Keratinocyte (primary cell): ENCODE measurements around the gene PARD3B. TPM values are rescaled to one million over a fixed set of nuclear protein-coding genes. Genes with fewer than 3 reads are reported as not detected.

ENCODE experiments used
- DNase-seq: peaks from one replicate; pipeline ENCODE4 v3.0.0-alpha.2; 2011; ENCODE audit warnings: low read depth, missing footprints, low spot score
- FAIRE-seq: peaks from 2 replicates; lab custom pipeline; 2011; peaks lifted over from hg19 to GRCh38; lab: Jason Lieb, UNC
- H2AFZ ChIP-seq: 2 replicates; pipeline ENCODE4 v1.6.0; 2012; ENCODE audit warnings: low read length, control low read depth, inconsistent platforms; ENCODE audit not compliant: control insufficient read depth
- H3K27ac ChIP-seq: 2 replicates; pipeline ENCODE4 v1.5.1; 2011; ENCODE audit warnings: low read length; ENCODE audit not compliant: control insufficient read depth, insufficient read depth
- H3K27me3 ChIP-seq: 3 replicates; pipeline ENCODE4 v1.6.0; 2011; ENCODE audit warnings: low read length; ENCODE audit not compliant: control insufficient read depth, insufficient read depth; ENCODE audit errors: extremely low read depth
- H3K36me3 ChIP-seq, 2 experiments: 2 replicates in 1 of 2; 3 replicates in 1 of 2; pipeline ENCODE4 v1.5.1; 2011; ENCODE audit warnings: low read length in 2 of 2, mild to moderate bottlenecking in 1 of 2; ENCODE audit not compliant: control insufficient read depth in 2 of 2, insufficient read depth in 2 of 2; ENCODE audit errors: extremely low read depth in 1 of 2
- H3K4me1 ChIP-seq: 3 replicates; pipeline ENCODE4 v1.5.1; 2011; ENCODE audit warnings: low read length; ENCODE audit not compliant: control insufficient read depth, insufficient read depth; ENCODE audit errors: extremely low read depth
- H3K4me2 ChIP-seq: 3 replicates; pipeline ENCODE4 v1.6.0; 2011; ENCODE audit warnings: low read depth, low read length; ENCODE audit not compliant: control insufficient read depth, insufficient read depth; ENCODE audit errors: extremely low read depth
- H3K4me3 ChIP-seq, 3 experiments: fragments of 200-600 bp in 1 of 3; sonication (generic) in 1 of 3; 2 replicates in 2 of 3; 3 replicates in 1 of 3; pipeline ENCODE4 v1.5.1; 2011 to 2016; ENCODE audit warnings: low read length in 3 of 3, mild to moderate bottlenecking in 3 of 3, control low read depth in 2 of 3, inconsistent platforms in 1 of 3, low read depth in 1 of 3, mixed read lengths in 1 of 3, mixed run types in 1 of 3, moderate library complexity in 1 of 3; ENCODE audit not compliant: control insufficient read depth in 2 of 3, insufficient read depth in 2 of 3; ENCODE audit errors: extremely low read depth in 1 of 3
- H3K79me2 ChIP-seq: 2 replicates; pipeline ENCODE4 v1.6.0; 2012; ENCODE audit warnings: low read length; ENCODE audit not compliant: control insufficient read depth, insufficient read depth
- H3K9ac ChIP-seq: 3 replicates; pipeline ENCODE4 v1.6.0; 2011; ENCODE audit warnings: low read length; ENCODE audit not compliant: control insufficient read depth, insufficient read depth; ENCODE audit errors: extremely low read depth
- H3K9me1 ChIP-seq: 3 replicates; pipeline ENCODE4 v1.6.0; 2011; ENCODE audit warnings: low read length; ENCODE audit not compliant: control insufficient read depth, insufficient read depth; ENCODE audit errors: extremely low read depth
- H3K9me3 ChIP-seq: 2 replicates; pipeline ENCODE4 v1.5.1; 2012; ENCODE audit warnings: low read depth, low read length; ENCODE audit not compliant: control insufficient read depth
- H4K20me1 ChIP-seq: 3 replicates; pipeline ENCODE4 v1.6.0; 2011; ENCODE audit warnings: low read length; ENCODE audit not compliant: control insufficient read depth, insufficient read depth; ENCODE audit errors: extremely low read depth
- CTCF ChIP-seq, 3 experiments: IDR thresholded peaks in 1 of 3; conservative IDR thresholded peaks in 1 of 3; optimal IDR thresholded peaks in 1 of 3; 2 replicates in 2 of 3; 3 replicates in 1 of 3; pipeline versions ENCODE3 to v1.5.1; 2011; ENCODE audit warnings: low read length in 3 of 3, mild to moderate bottlenecking in 3 of 3, moderate library complexity in 2 of 3, control low read depth in 1 of 3, inconsistent platforms in 1 of 3; ENCODE audit not compliant: insufficient read depth in 2 of 3; ENCODE audit errors: extremely low read depth in 1 of 3
- EZH2 ChIP-seq: IDR thresholded peaks from one replicate; pipeline ENCODE4 v1.6.1; 2012; ENCODE audit warnings: inconsistent platforms, mild to moderate bottlenecking, low read length, moderate library complexity
- dilution Hi-C: fragments of 300-500 bp; cut with MboI; formaldehyde crosslinking; loops from one replicate; pipeline ENCODE4 v1.7.0; 2020; ENCODE audit warnings: low sequenced_read_pairs; ENCODE audit not compliant: extremely low pct_ligation_motif_present
- polyA plus RNA-seq, 5 experiments: library from polyadenylated mRNA; depleted of rRNA in 3 of 5; stranded (reverse) in 3 of 5; stranded (forward) in 1 of 5; unstranded in 1 of 5; fragments of >200 nt; gene quantifications; 1 replicate in 1 of 5; 2 replicates in 3 of 5; 3 replicates in 1 of 5; pipeline versions ENCODE4 v1.2.1 to v1.2.3, GENCODE V29; 2011 to 2012; ENCODE audit warnings: missing spikeins in 2 of 5, low read depth in 1 of 5, low replicate concordance in 1 of 5

The PARD3B gene
- polyA plus RNA-seq, 1 donor (not counting 4 experiments of a cell fraction or from before 2014, with no cell fraction given) = 1.2 TPM

- dilution Hi-C loops = loop anchor here (10.0 kb wide), 1 partner anchor 251 kb away; no protein-coding TSS in a partner anchor
- Histone ChIP-seq H3K4me3 (no peak overlapping the region), H3K9ac (no peak overlapping the region), H2AFZ (no peak overlapping the region), H3K9me3 (no peaks in the 10 kb centered on the region), H3K36me3 (no peaks in the 10 kb centered on the region), H3K9me1 (no peaks in the 10 kb centered on the region), H3K27ac (no peak overlapping the region), H4K20me1 (no peaks in the 10 kb centered on the region), H3K79me2 (no peaks in the 10 kb centered on the region), H3K4me1 (no peaks in the 10 kb centered on the region), H3K27me3 (no peaks in the 10 kb centered on the region), H3K4me2 (no peak overlapping the region)
- TF ChIP-seq EZH2 (no peak), CTCF (optimal IDR thresholded peaks at IDR 0.05 in 1 of 3, IDR thresholded peaks at IDR 0.05 in 1 of 3, conservative IDR thresholded peaks at IDR 0.05 in 1 of 3; ENCODE audit: extremely low read depth in 1 of 3, insufficient read depth in 2 of 3, low read length in 3 of 3) (no peak)
- FAIRE-seq (no peak), DNase-seq (no peak)
Measured at GRCh38 chr2:204696124-204696523, 150.8 kb downstream of the PARD3B start.

DNA sequence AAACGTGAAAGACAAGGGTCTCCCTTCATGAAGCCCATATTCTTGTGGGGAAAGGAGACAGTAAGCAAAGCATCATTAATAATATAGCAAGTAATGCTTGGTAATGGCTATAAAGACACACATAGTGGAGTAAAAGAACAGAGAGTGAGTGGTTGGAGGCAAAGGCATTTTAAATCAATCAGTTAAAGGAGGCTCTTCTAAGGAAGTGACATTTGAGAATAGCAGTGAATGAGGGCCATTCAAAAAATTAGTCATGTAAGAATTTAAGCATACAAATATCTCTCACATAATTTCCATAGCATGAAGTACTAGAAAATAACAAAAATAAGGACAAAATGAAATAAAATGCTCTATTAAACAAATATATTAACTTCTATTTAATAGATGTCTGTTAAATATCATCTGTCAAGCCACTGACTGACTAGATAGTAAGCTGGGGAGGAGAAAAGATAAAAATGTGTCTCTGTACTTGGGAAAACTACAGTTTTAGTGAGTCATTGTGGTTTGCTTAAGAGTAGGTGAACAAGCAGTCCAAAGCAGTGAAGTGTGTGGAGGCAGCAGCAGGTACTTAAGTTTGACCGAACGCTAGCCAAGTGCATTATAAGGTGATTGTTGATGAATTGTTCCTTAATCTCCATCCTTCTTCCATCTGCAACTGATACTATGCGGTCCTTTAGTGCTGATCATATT lies 160.1 kb downstream of the PARD3B start:
- TF ChIP-seq EZH2 (no peak), CTCF (optimal IDR thresholded peaks at IDR 0.05 in 1 of 3, IDR thresholded peaks at IDR 0.05 in 1 of 3, conservative IDR thresholded peaks at IDR 0.05 in 1 of 3; ENCODE audit: extremely low read depth in 1 of 3, insufficient read depth in 2 of 3, low read length in 3 of 3) (no peak)
- DNase-seq (peak; percentile 1), FAIRE-seq (peak; percentile 20)
- no peak overlapping the region for H3K27ac ChIP-seq
- no peaks in the 10 kb centered on the region for H3K36me3 ChIP-seq
- no peak overlapping the region for H3K4me3 ChIP-seq
- no peaks in the 10 kb centered on the region for H3K9me1 ChIP-seq
- no peak overlapping the region for H3K4me2 ChIP-seq
- H3K9ac ChIP-seq = no peak overlapping the region
- H3K9me3 ChIP-seq = no peaks in the 10 kb centered on the region
- no peaks in the 10 kb centered on the region for H4K20me1 ChIP-seq
- no peaks in the 10 kb centered on the region for H3K27me3 ChIP-seq
- H3K79me2 ChIP-seq = no peaks in the 10 kb centered on the region
- no peaks in the 10 kb centered on the region for H3K4me1 ChIP-seq
- dilution Hi-C loops = no loop called here
- H2AFZ ChIP-seq = no peak overlapping the region
